Measurements from ENCODE around the gene ERI3. TPM values are rescaled to one million over a fixed set of nuclear protein-coding genes. Genes with fewer than 3 reads are reported as not detected.
"Not testable (repeated sequence)": the region's sequence is repeated elsewhere in the genome, so short reads cannot be mapped to it uniquely, and the experiment has no call there.

ERI3 gene
- total RNA-seq, 2 experiments from 2014 or later, result 50.6 to 53.4 TPM

DNA sequence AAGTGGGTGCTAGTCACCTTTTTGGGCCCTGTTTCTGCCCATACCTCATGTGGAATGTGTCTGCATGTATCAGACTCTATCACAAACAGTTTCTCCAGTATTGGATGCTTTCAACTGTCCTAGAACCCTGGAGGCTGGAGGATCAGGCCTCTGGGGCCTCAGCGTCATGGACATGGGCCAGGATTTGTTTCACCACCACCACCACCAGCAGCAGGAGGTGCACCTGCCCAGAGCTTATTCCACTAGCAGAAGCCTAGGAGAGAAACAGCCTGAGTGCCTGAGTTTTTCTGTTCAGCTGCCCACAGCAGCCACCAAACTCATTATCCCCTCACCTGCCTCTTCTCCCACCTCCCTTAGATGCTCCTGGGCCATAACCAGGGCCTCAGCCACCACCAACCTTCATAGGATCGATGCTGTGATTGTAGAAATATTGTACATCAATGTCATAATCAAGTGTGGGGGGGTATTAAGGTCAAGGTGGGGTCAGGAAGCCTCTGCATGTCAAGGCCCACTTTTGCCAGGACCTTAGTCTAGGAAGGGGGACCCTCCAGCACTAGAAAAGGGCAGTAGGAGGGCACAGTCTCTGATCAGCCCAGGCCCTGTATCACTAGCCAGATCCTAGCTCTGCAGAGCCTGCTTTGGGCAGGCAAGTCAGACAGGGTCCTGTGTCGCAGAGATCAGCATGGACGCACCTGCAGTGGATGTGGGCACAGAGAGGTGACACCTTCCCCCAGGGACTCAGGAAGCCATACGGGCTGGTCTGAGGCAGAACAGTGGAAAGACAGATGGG is 132.5 kb downstream of the ERI3 start:
- ChIA-PET CTCF (no interaction called here), POLR2A (no interaction called here)

DNA sequence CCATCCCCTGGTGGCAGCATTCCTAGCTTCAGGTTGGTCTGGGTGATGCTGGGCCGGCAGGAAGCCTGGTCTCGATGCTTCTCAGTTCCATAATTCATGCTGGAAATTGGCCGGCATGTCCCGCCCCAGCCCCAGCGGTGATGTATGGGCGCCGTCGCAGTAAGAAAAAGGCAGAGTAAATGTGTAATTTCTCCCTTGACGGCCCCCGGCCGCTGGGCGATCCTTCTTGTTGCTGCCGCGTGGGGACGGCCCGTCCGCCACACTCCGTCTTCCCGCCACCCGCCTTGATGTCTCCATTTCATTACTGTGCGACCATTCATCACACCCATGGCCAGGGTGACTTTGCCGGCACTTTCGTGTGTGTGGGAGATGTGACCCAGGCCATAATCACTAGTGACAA is 133.3 kb downstream of the ERI3 start:
- ChIA-PET POLR2A (no interaction called here), CTCF (no interaction called here)

DNA sequence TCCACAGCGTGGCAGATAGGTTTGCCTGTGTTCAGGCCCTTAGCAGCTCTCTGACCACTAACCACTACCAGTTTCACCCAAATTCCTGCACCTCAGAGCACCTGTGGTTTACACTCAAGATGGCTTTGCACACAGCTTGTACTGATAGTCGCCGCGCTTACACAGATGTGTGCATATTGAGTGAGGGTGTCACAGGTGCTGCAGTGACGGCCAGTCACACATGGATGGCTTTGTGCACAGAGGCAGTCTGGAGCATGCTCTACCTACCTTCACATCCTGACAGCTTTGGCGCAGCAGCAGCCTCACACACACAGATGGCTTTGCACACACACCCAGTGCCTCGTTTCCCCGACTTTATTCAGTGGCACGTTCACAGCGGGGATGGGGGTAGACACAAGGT is 134.3 kb downstream of the ERI3 start:
- ChIA-PET CTCF (no interaction called here), POLR2A (interaction anchor here (0.7 kb wide), 1 partner anchor 18 kb away, joined by 3 read pairs; no protein-coding TSS in a partner anchor)

DNA sequence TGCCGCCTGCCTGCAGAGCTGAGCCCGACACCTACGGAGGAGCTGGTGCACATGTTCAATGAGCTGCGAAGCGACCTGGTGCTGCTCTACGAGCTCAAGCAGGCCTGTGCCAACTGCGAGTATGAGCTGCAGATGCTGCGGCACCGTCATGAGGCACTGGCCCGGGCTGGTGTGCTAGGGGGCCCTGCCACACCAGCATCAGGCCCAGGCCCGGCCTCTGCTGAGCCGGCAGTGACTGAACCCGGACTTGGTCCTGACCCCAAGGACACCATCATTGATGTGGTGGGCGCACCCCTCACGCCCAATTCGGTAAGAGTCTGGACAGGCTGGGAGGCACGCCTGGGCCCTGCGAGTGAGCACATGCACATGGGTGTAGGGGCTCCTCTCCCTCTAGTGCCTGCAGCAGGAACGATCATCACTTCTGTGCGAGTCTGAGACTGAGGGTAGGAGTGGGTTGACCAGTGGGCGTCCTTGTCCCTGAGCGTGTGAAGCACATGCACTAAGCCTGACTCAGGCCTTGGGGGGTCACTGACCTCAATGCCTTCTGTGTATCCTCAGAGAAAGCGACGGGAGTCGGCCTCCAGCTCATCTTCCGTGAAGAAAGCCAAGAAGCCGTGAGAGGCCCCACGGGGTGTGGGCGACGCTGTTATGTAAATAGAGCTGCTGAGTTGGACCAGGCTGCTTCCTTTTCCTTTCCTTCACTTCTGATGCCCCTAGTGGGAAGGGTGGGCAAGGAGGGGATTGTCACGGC is 134.9 kb downstream of the ERI3 start:
- POLR2A ChIA-PET, result interaction anchor here (0.7 kb wide), 1 partner anchor 18 kb away, joined by 3 read pairs; no protein-coding TSS in a partner anchor
- CTCF ChIA-PET, result interaction anchor here (0.9 kb wide), 1 partner anchor 47 kb away, joined by 3 read pairs; no protein-coding TSS in a partner anchor

DNA sequence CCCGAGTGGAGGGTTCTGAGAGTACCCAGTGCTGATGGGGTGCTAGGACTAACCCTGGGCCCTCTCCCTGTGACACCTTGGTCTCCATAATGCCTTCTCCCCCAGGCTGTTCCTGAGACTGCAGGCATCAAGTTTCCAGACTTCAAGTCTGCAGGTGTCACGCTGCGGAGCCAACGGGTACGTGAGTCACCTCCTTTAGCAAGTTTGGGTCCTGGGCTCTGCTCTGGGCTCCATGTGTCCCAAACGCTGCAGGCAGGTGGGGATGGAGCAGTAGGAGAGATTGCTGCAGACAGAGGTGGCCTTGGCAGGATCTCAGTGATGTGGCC is 135.8 kb downstream of the ERI3 start:
- POLR2A ChIA-PET, result no interaction called here

DNA sequence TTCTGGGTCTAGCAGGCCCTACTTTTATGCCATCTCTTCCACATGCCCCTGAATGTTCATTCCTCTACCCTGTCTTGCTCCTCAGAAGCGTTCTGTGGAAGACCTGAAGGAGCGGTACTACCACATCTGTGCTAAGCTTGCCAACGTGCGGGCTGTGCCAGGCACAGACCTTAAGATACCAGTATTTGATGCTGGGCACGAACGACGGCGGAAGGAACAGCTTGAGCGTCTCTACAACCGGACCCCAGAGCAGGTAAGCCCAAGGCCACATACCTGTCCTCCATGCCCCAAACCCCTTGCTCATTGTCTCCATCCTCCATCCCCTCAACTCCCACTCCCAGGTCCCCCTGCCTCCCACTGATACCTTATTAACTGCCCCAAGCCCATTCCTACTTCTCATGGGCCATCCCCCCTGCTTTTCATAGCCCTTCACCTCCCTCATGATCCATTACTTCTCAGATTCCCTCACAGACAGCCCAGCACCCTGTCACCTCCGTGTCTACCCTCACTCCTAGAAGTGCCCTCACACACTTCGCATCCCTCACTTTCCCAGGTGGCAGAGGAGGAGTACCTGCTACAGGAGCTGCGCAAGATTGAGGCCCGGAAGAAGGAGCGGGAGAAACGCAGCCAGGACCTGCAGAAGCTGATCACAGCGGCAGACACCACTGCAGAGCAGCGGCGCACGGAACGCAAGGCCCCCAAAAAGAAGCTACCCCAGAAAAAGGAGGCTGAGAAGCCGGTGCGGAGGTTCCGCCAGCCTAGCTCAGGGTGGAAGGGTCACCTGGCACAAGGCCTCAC is 136.4 kb downstream of the ERI3 start:
- POLR2A ChIA-PET, result interaction anchor here (0.6 kb wide), 2 partner anchors 38 to 361 kb away, joined by 3 to 8 read pairs; no protein-coding TSS in a partner anchor
- CTCF ChIA-PET, result interaction anchor here (0.7 to 2.1 kb wide), 9 partner anchors 9 to 99 kb away, joined by 3 to 9 read pairs (median 3); no protein-coding TSS in a partner anchor

More for the DNA sequence above, 135.8 kb downstream of the ERI3 start:
- CTCF ChIA-PET, result interaction anchor here (0.7 kb wide), 1 partner anchor 19 kb away, joined by 3 read pairs; no protein-coding TSS in a partner anchor

DNA sequence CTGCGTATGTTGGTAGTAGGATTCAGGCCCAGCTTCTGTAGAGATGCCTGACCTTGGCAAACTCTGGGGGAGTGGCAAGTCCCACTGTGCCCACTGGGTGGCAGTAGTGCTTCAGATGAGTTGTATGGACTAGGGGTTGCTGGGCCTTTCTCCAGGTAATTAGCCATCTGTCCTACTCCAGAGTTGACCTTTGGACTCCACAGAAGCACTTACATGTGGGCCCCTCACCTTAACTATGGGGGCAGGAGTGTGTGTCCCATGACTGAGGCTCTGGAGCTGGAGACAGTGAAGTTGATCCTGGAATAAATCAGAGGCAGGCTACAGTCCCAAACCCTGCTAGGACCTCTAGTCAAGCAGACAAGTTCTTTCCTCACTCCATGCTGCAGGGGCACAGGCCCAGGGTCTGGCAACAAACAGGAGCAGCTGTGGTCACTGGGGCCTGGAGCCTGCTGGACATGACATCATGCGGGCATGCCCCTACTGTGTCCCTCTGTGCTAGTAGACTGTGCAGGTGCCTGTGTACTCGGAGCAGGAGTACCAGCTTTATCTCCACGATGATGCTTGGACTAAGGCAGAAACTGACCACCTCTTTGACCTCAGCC is 137.1 kb downstream of the ERI3 start:
- CTCF ChIA-PET, result interaction anchor here (0.6 to 2.1 kb wide), 16 partner anchors 10 to 447 kb away, joined by 3 to 9 read pairs (median 4); no protein-coding TSS in a partner anchor
- POLR2A ChIA-PET, result interaction anchor here (0.6 kb wide), 2 partner anchors 37 to 362 kb away, joined by 3 to 8 read pairs; no protein-coding TSS in a partner anchor

DNA sequence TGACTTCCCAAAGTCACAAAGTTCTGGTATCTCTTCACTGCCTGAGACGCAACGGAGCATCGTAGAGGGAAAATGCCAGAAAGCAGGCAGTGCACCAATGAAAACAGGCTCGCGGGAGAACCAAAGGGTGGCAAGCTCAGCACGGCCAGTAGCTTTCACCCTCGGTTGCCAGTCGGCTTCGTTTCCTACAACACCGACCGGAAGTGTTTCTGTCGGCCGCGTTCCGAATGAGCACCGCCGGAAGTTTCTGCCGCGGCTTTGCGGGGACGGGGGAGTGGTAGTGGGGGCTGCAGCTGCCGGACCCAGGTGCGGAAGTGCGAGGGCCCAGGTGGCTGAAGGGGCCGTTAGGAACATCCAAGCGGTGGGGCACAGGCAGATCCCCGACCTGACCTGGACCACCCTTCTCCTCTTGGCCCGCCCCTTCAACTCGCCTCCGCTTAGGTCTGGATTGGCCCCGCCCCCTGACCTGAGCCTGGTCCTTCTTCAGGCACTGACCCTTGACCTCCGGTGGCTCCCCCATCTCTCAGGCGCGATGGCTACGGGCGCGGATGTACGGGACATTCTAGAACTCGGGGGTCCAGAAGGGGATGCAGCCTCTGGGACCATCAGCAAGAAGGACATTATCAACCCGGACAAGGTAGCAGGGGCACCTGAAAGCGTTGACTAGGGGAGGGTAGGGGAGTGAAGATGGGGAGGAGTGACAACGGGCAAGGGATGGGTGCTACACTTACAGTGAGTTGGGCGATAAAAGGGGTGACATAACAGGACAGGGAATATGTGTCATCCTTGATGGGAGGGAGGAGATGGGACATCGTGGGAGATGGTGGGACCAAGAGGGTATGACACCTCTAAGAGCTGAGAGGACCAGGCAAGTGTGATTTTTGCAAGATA is 141.6 kb downstream of the ERI3 start, which contains the start of gene DMAP1:
TSS of gene DMAP1 (plus strand) at position 250 of the 891 bp plus-strand sequence. CDS start at position 533, 283 bp downstream.
- ChIA-PET POLR2A (no interaction called here), CTCF (interaction anchor here (1.1 to 1.8 kb wide), 3 partner anchors 101 to 439 kb away, joined by 3 to 5 read pairs (median 4); no protein-coding TSS in a partner anchor)

DNA sequence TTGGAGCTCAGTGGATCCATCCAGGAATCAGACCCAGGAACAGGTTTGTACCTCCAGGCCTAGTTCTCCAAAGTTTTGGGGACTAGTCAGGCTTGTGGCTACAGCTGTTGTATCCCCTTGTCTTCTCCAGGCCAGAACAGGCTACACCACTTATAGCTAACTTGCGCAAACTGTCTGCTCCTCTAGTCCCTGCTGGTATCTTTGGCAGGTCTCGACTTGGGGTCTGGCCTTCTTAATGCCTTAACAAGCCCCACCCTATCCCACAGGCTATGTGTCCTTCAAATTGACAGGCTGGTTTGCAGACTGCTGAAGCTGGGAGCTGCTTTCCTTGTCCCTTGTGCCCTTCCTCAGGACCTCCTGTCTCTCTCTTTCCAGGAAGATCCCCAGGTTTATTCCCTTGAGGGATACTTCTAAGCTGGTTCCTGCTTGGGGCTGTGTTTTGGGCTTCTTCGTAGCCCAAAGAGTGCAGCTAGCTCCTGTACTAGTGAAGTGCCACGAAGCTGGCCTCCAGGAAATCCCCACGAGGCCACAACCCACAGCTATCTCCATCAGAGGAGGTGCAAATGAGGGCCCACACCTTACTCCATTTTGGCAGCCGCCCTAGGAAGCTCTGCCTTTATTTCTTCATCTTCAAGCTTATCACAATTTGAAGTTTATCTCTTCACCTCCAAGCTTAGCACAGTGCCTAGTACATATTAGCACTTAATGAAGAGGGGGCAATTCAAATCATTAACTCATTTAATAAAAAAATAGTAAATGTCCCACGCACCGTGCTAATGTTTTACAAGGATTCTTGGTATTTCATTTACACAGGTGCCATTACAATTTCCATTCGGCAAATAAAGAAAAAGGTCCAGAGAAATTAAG is 142.5 kb downstream of the ERI3 start:
- CTCF ChIA-PET, result interaction anchor here (1.1 to 1.8 kb wide), 3 partner anchors 102 to 440 kb away, joined by 3 to 5 read pairs (median 4); no protein-coding TSS in a partner anchor
- POLR2A ChIA-PET, result no interaction called here

DNA sequence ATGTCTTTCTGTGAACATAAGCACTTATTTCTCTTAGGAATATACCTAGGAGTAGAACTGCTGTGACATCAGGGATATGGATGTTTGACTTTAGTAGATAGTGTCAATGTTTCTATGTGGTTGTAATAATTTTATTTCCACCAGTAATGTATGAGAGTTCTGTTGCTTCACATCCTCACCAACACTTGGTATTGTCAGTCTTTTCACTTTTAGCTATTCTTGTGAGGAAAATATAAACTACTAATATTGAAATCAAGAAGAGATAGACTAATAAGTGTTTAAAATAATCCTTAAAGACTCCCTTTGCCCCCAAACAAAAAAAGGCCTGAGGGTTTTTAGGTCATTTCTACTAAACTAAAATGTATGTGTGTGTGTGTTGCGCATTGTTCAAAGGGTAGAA is 144.5 kb downstream of the ERI3 start:
- POLR2A ChIA-PET, result no interaction called here
- CTCF ChIA-PET, result no interaction called here

DNA sequence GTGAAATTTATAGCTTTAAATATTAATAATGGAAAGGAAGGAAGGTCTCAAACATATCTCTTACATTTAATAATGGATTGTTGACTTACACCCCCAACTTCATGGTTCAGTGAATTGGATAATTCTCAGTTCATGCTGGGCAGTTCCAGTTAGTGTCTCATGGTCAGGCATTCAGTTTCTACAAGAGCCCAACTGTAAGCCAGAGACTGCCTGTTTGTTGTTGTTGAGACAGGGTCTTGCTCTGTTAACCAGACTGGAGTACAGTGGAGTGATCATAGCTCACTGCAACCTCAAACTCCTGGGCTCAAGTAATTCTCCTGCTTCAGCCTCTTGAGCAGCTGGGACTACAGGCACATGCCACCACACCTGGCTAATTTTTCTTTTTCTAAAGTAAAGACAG is 146.8 kb downstream of the ERI3 start:
- ChIA-PET POLR2A (no interaction called here), CTCF (no interaction called here)

DNA sequence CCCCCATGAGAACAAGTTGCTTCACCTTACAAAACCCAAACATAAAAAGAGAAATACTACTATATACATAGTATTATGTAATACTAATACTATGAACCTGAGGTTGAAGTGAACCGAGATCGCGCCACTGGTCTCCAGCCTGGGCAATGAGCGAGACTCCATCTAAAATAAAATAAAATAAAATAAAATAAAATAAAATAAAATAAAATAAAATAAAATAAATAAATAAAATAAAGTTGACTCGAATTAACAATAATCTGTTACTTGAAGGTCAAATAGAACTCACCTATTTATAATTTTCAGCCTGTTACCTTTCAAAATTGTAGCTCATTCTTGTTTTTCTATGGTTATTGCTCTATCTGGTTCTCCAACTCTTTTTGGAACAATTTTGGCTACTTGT is 148.5 kb downstream of the ERI3 start:
- POLR2A ChIA-PET, CTCF ChIA-PET: not testable (repeated sequence)

DNA sequence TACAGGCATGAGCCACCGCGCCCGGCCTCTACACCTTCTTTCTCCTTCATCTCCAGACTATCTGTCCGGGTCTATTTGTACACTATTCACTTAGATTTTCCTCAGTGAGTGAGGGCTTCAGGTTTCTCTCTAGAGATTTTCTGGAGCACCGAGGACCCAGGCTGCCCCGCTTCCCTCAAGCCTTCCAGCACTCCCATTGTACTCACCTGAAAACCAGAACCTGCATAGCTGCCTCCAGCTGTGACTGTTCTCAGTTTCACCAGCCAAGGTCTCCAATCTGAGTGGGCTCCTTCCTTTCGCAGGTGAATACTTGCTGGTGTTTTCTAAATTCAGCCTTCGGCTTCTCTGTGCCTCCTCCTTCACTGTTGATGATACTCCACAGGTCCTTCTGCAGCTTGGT is 154.7 kb downstream of the ERI3 start:
- ChIA-PET POLR2A (no interaction called here), CTCF (interaction anchor here (0.7 kb wide), 1 partner anchor 1834 kb away, joined by 3 read pairs; no protein-coding TSS in a partner anchor)

DNA sequence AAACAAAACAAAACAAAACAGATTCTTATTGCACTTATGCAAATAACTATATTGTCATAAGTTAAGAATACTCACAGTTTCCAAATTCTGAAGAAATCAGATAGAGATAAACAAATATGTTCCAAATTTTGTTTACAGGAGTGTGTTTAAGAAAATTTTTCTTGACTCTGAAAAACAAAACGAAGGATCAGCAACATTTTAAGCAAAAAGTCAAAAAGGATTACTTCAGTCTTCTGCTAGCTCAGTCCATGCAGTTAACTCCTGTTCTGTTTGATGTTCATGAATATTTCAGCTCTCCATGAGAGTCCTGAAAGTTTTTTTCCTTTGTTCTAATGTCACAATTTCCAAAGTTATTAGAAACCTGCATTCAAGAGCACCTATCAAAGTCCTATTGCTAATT is 180.4 kb downstream of the ERI3 start:
- ChIA-PET POLR2A (no interaction called here), CTCF (interaction anchor here (0.6 kb wide), 1 partner anchor 18 kb away, joined by 3 read pairs; no protein-coding TSS in a partner anchor)
